ENCODE results near the gene DPP10. TPM values are rescaled to one million over a fixed set of nuclear protein-coding genes. Genes with fewer than 3 reads are reported as not detected.

Gene DPP10
- total RNA-seq, 1 donor from 2014 or later, result 73.0 TPM

- peaks cover 19% of the 10 kb centered on the region for H3K9me3 Mint-ChIP-seq
- H3K27me3 Mint-ChIP-seq (ENCODE audit: low read depth), result no peaks in the 10 kb centered on the region
- no peak overlapping the region for H3K4me3 Mint-ChIP-seq
- peak overlapping the region; percentile 86 for H3K27ac Mint-ChIP-seq
- peaks cover 38% of the 10 kb centered on the region for H3K4me1 Mint-ChIP-seq
- no peak for DNase-seq (ENCODE audit: low spot score in 2 of 2, unreplicated experiment in 2 of 2)
- TF ChIP-seq, protein P1, sequence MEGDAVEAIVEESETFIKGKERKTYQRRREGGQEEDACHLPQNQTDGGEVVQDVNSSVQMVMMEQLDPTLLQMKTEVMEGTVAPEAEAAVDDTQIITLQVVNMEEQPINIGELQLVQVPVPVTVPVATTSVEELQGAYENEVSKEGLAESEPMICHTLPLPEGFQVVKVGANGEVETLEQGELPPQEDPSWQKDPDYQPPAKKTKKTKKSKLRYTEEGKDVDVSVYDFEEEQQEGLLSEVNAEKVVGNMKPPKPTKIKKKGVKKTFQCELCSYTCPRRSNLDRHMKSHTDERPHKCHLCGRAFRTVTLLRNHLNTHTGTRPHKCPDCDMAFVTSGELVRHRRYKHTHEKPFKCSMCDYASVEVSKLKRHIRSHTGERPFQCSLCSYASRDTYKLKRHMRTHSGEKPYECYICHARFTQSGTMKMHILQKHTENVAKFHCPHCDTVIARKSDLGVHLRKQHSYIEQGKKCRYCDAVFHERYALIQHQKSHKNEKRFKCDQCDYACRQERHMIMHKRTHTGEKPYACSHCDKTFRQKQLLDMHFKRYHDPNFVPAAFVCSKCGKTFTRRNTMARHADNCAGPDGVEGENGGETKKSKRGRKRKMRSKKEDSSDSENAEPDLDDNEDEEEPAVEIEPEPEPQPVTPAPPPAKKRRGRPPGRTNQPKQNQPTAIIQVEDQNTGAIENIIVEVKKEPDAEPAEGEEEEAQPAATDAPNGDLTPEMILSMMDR (IDR thresholded peaks at IDR 0.05; ENCODE audit: unreplicated experiment), result no peak
- peaks cover 21% of the 10 kb centered on the region for H3K36me3 Mint-ChIP-seq
Measured at GRCh38 chr2:115624332-115624731, 1181.9 kb downstream of the DPP10 start.

DNA sequence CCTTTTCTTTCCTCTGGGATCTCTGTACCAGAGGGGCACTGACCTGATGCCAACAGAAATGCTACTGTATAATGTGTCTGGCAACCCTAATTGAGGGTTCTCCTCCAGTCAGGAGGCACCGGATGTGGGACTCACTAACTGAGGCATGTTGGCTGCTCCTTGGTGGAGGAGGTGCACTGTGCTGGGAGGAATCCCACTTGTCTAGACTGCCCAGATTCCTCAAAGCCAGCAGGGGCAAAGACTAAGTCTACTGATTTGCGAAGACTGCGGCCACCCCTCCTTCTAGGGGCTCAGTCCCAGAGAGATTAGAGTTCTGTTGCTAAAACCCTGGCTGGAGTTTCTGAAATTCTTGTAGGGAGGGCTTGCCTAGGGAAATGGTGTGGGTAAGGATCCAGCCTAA lies 1192.1 kb downstream of the DPP10 start:
- Mint-ChIP-seq H3K4me1 (peaks cover 24% of the 10 kb centered on the region), H3K27me3 (ENCODE audit: low read depth) (no peaks in the 10 kb centered on the region), H3K27ac (no peak overlapping the region), H3K36me3 (peaks cover 38% of the 10 kb centered on the region), H3K4me3 (no peak overlapping the region), H3K9me3 (peaks cover 35% of the 10 kb centered on the region)
- TF ChIP-seq, protein P1 (IDR thresholded peaks at IDR 0.05; ENCODE audit: unreplicated experiment), result no peak
- DNase-seq (ENCODE audit: low spot score in 2 of 2, unreplicated experiment in 2 of 2), result no peak

DNA sequence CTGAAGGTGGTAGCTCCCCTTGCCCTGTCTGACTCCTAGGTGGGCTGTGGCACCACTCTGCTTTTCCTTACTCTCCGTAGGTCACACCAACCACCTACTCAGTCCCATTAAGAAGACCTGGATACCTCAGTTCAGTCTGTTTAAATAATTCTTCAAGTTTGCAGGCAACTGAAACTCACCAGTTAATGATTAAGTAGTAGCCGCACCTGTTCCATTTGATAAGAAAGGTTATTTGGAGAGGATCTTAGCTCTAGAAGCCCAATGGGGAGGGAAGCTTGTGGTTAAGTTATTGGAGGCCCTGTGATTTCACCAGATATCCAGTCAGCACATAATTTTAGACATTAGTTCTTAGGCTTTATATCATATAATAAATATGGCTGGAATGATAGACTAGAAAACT lies 1193.0 kb downstream of the DPP10 start:
- Mint-ChIP-seq H3K36me3 (peaks cover 30% of the 10 kb centered on the region), H3K4me3 (no peak overlapping the region), H3K27me3 (ENCODE audit: low read depth) (no peaks in the 10 kb centered on the region), H3K27ac (no peak overlapping the region), H3K4me1 (peaks cover 33% of the 10 kb centered on the region), H3K9me3 (peaks cover 26% of the 10 kb centered on the region)
- DNase-seq (ENCODE audit: low spot score in 2 of 2, unreplicated experiment in 2 of 2), result no peak
- TF ChIP-seq, protein P1 (IDR thresholded peaks at IDR 0.05; ENCODE audit: unreplicated experiment), result no peak

DNA sequence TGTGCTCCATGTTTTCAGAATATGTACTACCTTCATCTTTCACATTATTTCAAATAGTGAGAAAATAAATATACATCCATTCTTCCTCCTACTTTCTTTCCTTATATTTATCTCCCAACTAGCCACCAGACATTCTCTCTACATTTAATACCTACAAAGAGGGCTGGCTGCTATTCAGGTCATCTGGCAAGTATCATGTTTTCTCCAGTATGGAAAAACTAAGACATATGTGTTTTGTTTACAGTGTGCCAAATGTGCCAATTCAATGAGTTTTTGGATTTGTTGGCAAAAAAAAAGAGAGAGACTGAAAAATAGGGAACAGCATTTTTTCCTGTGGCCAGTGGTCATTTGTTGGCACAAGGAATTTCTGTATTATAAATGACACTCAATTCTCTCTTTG lies 1207.3 kb downstream of the DPP10 start:
- no peak for DNase-seq (ENCODE audit: low spot score in 2 of 2, unreplicated experiment in 2 of 2)

GRCh38 chr2:115650827-115651226 lies 1208.4 kb downstream of the DPP10 start:
- Mint-ChIP-seq H3K36me3 (peaks cover 9% of the 10 kb centered on the region), H3K27ac (peak overlapping the region; percentile 83), H3K4me1 (peaks cover 49% of the 10 kb centered on the region), H3K9me3 (peaks cover 5% of the 10 kb centered on the region), H3K4me3 (no peak overlapping the region), H3K27me3 (ENCODE audit: low read depth) (no peaks in the 10 kb centered on the region)
- DNase-seq (ENCODE audit: low spot score in 2 of 2, unreplicated experiment in 2 of 2), result no peak
- TF ChIP-seq, protein P1 (IDR thresholded peaks at IDR 0.05; ENCODE audit: unreplicated experiment), result no peak

More for the DNA sequence above, 1207.3 kb downstream of the DPP10 start:
- TF ChIP-seq, protein P1 (IDR thresholded peaks at IDR 0.05; ENCODE audit: unreplicated experiment), result no peak
- Mint-ChIP-seq H3K9me3 (peaks cover 5% of the 10 kb centered on the region), H3K27ac (peak overlapping the region; percentile 22), H3K4me1 (peaks cover 53% of the 10 kb centered on the region), H3K36me3 (peaks cover 9% of the 10 kb centered on the region), H3K4me3 (no peak overlapping the region), H3K27me3 (ENCODE audit: low read depth) (no peaks in the 10 kb centered on the region)

GRCh38 chr2:115652652-115653051 lies 1210.2 kb downstream of the DPP10 start:
- Mint-ChIP-seq H3K4me3 (no peak overlapping the region), H3K27ac (peak overlapping the region; percentile 85), H3K4me1 (peaks cover 51% of the 10 kb centered on the region), H3K27me3 (ENCODE audit: low read depth) (no peaks in the 10 kb centered on the region), H3K9me3 (peaks cover 5% of the 10 kb centered on the region), H3K36me3 (peaks cover 4% of the 10 kb centered on the region)
- TF ChIP-seq, protein P1 (IDR thresholded peaks at IDR 0.05; ENCODE audit: unreplicated experiment), result no peak
- DNase-seq (ENCODE audit: low spot score in 2 of 2, unreplicated experiment in 2 of 2), result no peak
